Measurements from ENCODE around the gene TRMU.
"Not testable (repeated sequence)": the region's sequence is repeated elsewhere in the genome, so short reads cannot be mapped to it uniquely, and the experiment has no call there.

TRMU gene

GRCh38 chr22:46390652-46391301 lies 55.3 kb downstream of the TRMU start:
- DNase-seq: peak; percentile 45

- no peak for DNase-seq
These were observed 56.1 kb downstream of the TRMU start for GRCh38 chr22:46391486-46392136.

GRCh38 chr22:46392137-46392844 lies 56.8 kb downstream of the TRMU start:
- DNase-seq: no peak

GRCh38 chr22:46393873-46394272 lies 58.4 kb downstream of the TRMU start:
- DNase-seq: no peak

GRCh38 chr22:46394622-46395021 lies 59.1 kb downstream of the TRMU start:
- DNase-seq: no peak

GRCh38 chr22:46395145-46395544 lies 59.6 kb downstream of the TRMU start:
- no peak for DNase-seq

- not testable (repeated sequence) for DNase-seq
These were observed 61.5 kb downstream of the TRMU start for GRCh38 chr22:46397049-46397448.

GRCh38 chr22:46397514-46397913 lies 62.0 kb downstream of the TRMU start:
- no peak for DNase-seq

GRCh38 chr22:46397951-46398350 lies 62.4 kb downstream of the TRMU start:
- DNase-seq: no peak

GRCh38 chr22:46399251-46400024 lies 63.9 kb downstream of the TRMU start:
- no peak for DNase-seq

- no peak for DNase-seq
These were observed 65.9 kb downstream of the TRMU start for GRCh38 chr22:46401370-46401769.

- no peak for DNase-seq
These were observed 67.0 kb downstream of the TRMU start for GRCh38 chr22:46402505-46402904.

GRCh38 chr22:46403880-46404279 lies 68.4 kb downstream of the TRMU start:
- DNase-seq: not testable (repeated sequence)

- DNase-seq: no peak
These were observed 70.4 kb downstream of the TRMU start for GRCh38 chr22:46405901-46406300.

- DNase-seq: no peak
These were observed 70.8 kb downstream of the TRMU start for GRCh38 chr22:46406349-46406748.

GRCh38 chr22:46406791-46407190 lies 71.3 kb downstream of the TRMU start:
- DNase-seq: no peak

Data from MV-4-11 (cell line).